Neural progenitor cell (in vitro differentiated cells): ENCODE data around the gene EXOC6B.

ENCODE experiments used
- EZH2 ChIP-seq: fragments of 200-600 bp; sonication (generic); IDR thresholded peaks from 2 replicates; pipeline ENCODE4 v1.6.1; 2017; ENCODE audit warnings: antibody characterized with exemption, mild to moderate bottlenecking, moderate library complexity
- EZH2phosphoT487 ChIP-seq: fragments of 200-600 bp; sonication (generic); IDR thresholded peaks from 2 replicates; pipeline ENCODE4 v1.6.1; 2017; ENCODE audit warnings: antibody characterized with exemption
- TF ChIP-seq, protein P1 (sequence below): fragments of 200-600 bp; sonication (generic); IDR thresholded peaks from 2 replicates; pipeline ENCODE4 v1.5.1; 2017; ENCODE audit warnings: antibody characterized with exemption, mild to moderate bottlenecking

DNA sequence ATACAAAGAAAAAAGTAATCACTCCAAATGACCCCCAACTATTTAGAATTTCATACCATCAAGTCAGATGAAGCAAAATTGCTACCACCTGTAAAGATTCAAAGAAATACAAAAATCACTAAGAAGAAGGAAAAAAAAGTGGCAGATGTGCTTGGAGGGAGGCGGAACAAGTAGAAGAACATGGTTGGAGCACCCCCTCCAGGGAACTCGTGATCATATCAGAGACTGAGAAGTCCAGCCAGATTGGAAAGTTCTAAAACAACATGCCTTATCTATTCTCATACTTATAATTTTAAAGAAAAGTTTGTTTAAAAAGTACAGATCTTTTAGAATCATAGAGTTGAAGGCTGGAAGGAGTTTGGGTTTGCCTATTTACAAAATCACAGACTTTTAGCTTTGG, 564.8 kb downstream of the EXOC6B start:
- TF ChIP-seq, protein P1, sequence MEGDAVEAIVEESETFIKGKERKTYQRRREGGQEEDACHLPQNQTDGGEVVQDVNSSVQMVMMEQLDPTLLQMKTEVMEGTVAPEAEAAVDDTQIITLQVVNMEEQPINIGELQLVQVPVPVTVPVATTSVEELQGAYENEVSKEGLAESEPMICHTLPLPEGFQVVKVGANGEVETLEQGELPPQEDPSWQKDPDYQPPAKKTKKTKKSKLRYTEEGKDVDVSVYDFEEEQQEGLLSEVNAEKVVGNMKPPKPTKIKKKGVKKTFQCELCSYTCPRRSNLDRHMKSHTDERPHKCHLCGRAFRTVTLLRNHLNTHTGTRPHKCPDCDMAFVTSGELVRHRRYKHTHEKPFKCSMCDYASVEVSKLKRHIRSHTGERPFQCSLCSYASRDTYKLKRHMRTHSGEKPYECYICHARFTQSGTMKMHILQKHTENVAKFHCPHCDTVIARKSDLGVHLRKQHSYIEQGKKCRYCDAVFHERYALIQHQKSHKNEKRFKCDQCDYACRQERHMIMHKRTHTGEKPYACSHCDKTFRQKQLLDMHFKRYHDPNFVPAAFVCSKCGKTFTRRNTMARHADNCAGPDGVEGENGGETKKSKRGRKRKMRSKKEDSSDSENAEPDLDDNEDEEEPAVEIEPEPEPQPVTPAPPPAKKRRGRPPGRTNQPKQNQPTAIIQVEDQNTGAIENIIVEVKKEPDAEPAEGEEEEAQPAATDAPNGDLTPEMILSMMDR = no peak
- no peak for TF ChIP-seq EZH2
- no peak for TF ChIP-seq EZH2phosphoT487
